Endothelial cell of umbilical vein (primary cell): ENCODE measurements around the gene ANXA9. TPM values are rescaled to one million over a fixed set of nuclear protein-coding genes. Genes with fewer than 3 reads are reported as not detected.

ENCODE experiments used
- BruUV-seq: library from RNA; stranded (reverse); fragments of 400-500 nt; replicated peaks from 2 replicates; lab custom pipeline; 2021; lab: Mats Ljungman, UMichigan
- CTCF ChIA-PET: fragments of 300-600, 350-600 bp; sonication (Branson Sonifier 250); formaldehyde crosslinking; loops from one replicate; lab custom pipeline; 2021; ENCODE audit warnings: antibody characterized with exemption, inconsistent platforms; lab: Charles Lee
- POLR2A ChIA-PET: fragments of 300-600, 350-600 bp; sonication (Branson Sonifier 250); formaldehyde crosslinking; loops from one replicate; lab custom pipeline; 2021; ENCODE audit warnings: antibody characterized with exemption, inconsistent platforms; lab: Charles Lee
- DNase-seq: peaks from one replicate; pipeline ENCODE4 v3.0.0-alpha.2; 2011; ENCODE audit warnings: low read depth, low spot score
- FAIRE-seq: peaks from 2 replicates; lab custom pipeline; 2011; peaks lifted over from hg19 to GRCh38; lab: Jason Lieb, UNC
- H2AFZ ChIP-seq: 2 replicates; pipeline ENCODE4 v1.6.0; 2012; ENCODE audit warnings: low read depth, low read length, control low read depth, inconsistent platforms
- H3K27ac ChIP-seq: 2 replicates; pipeline ENCODE4 v1.5.1; 2011; ENCODE audit warnings: low read depth, mild to moderate bottlenecking, control low read depth, low read length, moderate library complexity; ENCODE audit not compliant: insufficient read depth
- H3K27me3 ChIP-seq, 2 experiments: 2 replicates each; pipeline versions ENCODE4 v1.6.0 to v1.6.1; 2011; ENCODE audit warnings: low read length in 2 of 2, mixed read lengths in 1 of 2; ENCODE audit not compliant: control insufficient read depth in 2 of 2, insufficient read depth in 2 of 2
- H3K36me3 ChIP-seq, 2 experiments: 2 replicates in 1 of 2; 3 replicates in 1 of 2; pipeline ENCODE4 v1.5.1; 2011; ENCODE audit warnings: low read length in 2 of 2, mild to moderate bottlenecking in 1 of 2, moderate library complexity in 1 of 2; ENCODE audit not compliant: control insufficient read depth in 2 of 2, insufficient read depth in 2 of 2; ENCODE audit errors: extremely low read depth in 1 of 2
- H3K4me1 ChIP-seq: 3 replicates; pipeline ENCODE4 v1.5.1; 2011; ENCODE audit warnings: mild to moderate bottlenecking, low read length; ENCODE audit not compliant: control insufficient read depth, insufficient read depth; ENCODE audit errors: extremely low read depth
- H3K4me2 ChIP-seq: 2 replicates; pipeline ENCODE4 v1.6.1; 2011; ENCODE audit warnings: low read length, control low read depth, mixed read lengths; ENCODE audit not compliant: insufficient read depth
- H3K4me3 ChIP-seq, 3 experiments: fragments of 200-600 bp in 1 of 3; sonication (generic), shearing (Covaris generic) in 1 of 3; replicated peaks in 1 of 3; 2 replicates each; pipeline ENCODE4 v1.5.1; 2011 to 2016; ENCODE audit warnings: control low read depth in 3 of 3, low read length in 3 of 3, mild to moderate bottlenecking in 2 of 3, inconsistent platforms in 1 of 3, low read depth in 1 of 3, moderate library complexity in 1 of 3; ENCODE audit not compliant: insufficient read depth in 1 of 3
- H3K79me2 ChIP-seq: 2 replicates; pipeline ENCODE4 v1.6.0; 2012; ENCODE audit warnings: low read length, inconsistent platforms; ENCODE audit not compliant: control insufficient read depth, insufficient read depth
- H3K9ac ChIP-seq: replicated peaks from 2 replicates; pipeline ENCODE3; 2011; ENCODE audit warnings: low read length, control low read depth; ENCODE audit not compliant: insufficient read depth; ENCODE audit errors: extremely low read depth
- H3K9me1 ChIP-seq: replicated peaks from 3 replicates; pipeline ENCODE4 v1.6.0; 2011; ENCODE audit warnings: mild to moderate bottlenecking, low read length; ENCODE audit not compliant: control insufficient read depth, insufficient read depth; ENCODE audit errors: extremely low read depth
- H3K9me3 ChIP-seq: replicated peaks from 2 replicates; pipeline ENCODE4 v1.5.1; 2012; ENCODE audit warnings: low read length, inconsistent platforms; ENCODE audit not compliant: control insufficient read depth, insufficient read depth
- H4K20me1 ChIP-seq: replicated peaks from 2 replicates; pipeline ENCODE3; 2011; ENCODE audit warnings: mild to moderate bottlenecking, low read length; ENCODE audit not compliant: control insufficient read depth, insufficient read depth; ENCODE audit errors: extremely low read depth
- EZH2 ChIP-seq: IDR thresholded peaks from 2 replicates; pipeline ENCODE4 v1.6.1; 2012; ENCODE audit warnings: borderline replicate concordance, low read depth, mild to moderate bottlenecking, moderate library complexity, low read length, inconsistent platforms; ENCODE audit not compliant: severe bottlenecking
- FOS ChIP-seq: IDR thresholded peaks from 2 replicates; pipeline ENCODE4 v1.6.1; 2011; ENCODE audit warnings: mild to moderate bottlenecking, low read length, moderate library complexity, borderline replicate concordance; ENCODE audit not compliant: insufficient read depth
- GATA2 ChIP-seq: IDR thresholded peaks from 2 replicates; pipeline ENCODE4 v1.7.0; 2011; ENCODE audit warnings: low read depth, mild to moderate bottlenecking, moderate library complexity, mixed read lengths, low read length; ENCODE audit not compliant: insufficient read length, insufficient read depth
- JUN ChIP-seq: IDR thresholded peaks from 2 replicates; pipeline ENCODE4 v1.6.1; 2011; ENCODE audit warnings: borderline replicate concordance, low read depth; ENCODE audit not compliant: insufficient read length, insufficient read depth
- MYC ChIP-seq: IDR thresholded peaks from one replicate; pipeline ENCODE4 v1.6.1; 2011; ENCODE audit warnings: mild to moderate bottlenecking, low read depth, low read length
- POLR2A ChIP-seq: IDR thresholded peaks from 2 replicates; pipeline ENCODE4 v1.6.1; 2012; ENCODE audit warnings: low read depth, mild to moderate bottlenecking, control low read depth, low read length
- POLR2AphosphoS5 ChIP-seq: IDR thresholded peaks from 2 replicates; pipeline ENCODE4 v1.6.1; 2012; ENCODE audit warnings: low read depth, mild to moderate bottlenecking, control low read depth, low read length, moderate library complexity; ENCODE audit not compliant: insufficient read depth
- dilution Hi-C: fragments of 300-500 bp; cut with MboI; formaldehyde crosslinking; loops from one replicate; pipeline ENCODE4 v1.15.0; 2019; ENCODE audit warnings: low sequenced_read_pairs; ENCODE audit not compliant: extremely low pct_ligation_motif_present
- intact Hi-C: fragments of 100-400 bp; cut with micrococcal nuclease; formaldehyde crosslinking; loops from one replicate; pipeline ENCODE4 v1.10.0; 2022
- polyA plus RNA-seq, 4 experiments: library from polyadenylated mRNA; depleted of rRNA in 3 of 4; stranded (reverse) in 3 of 4; unstranded in 1 of 4; fragments of >200 nt; gene quantifications; 2 replicates each; pipeline versions ENCODE4 v1.2.1 to v1.2.3, GENCODE V29; 2011 to 2012; ENCODE audit warnings: missing spikeins in 1 of 4
- total RNA-seq: library from RNA; stranded (reverse); gene quantifications from 2 replicates; pipeline ENCODE4 v1.2.3, GENCODE V29; 2021
- TF ChIP-seq, protein P1 (sequence below), 2 donors: IDR thresholded peaks; 1 replicate in 1 of 2; 2 replicates in 1 of 2; pipeline ENCODE4 v1.5.1; 2011; ENCODE audit warnings: low read length in 2 of 2, mild to moderate bottlenecking in 2 of 2, moderate library complexity in 2 of 2, control low read depth in 1 of 2, inconsistent platforms in 1 of 2, low read depth in 1 of 2; ENCODE audit not compliant: insufficient read depth in 1 of 2; ENCODE audit errors: extremely low read depth in 1 of 2
- TF ChIP-seq, protein P2 (sequence below): IDR thresholded peaks from 2 replicates; pipeline ENCODE4 v1.6.1; 2011; ENCODE audit not compliant: insufficient read depth, insufficient read length

The ANXA9 gene
- total and polyA plus RNA-seq, 2 donors (not counting 3 experiments of a cell fraction or from before 2014, with no cell fraction given): not detected

DNA sequence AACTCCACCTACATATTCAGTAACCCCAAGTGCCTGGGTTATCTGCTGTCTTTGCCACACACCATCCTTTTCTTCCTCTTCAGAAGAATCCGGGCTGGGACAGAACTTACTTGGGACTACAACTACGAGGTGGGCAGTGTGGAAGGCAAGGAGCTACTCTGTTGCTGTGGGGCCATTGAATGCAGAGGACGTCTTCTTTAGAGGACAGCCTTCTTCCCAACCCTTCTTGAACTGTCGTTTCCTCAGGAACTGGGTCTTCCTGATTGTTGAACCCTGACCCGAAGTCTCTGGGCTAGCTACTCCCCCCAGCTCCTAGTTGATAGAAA, 18.0 kb upstream of the ANXA9 start:
- TF ChIP-seq MYC: no peak
- TF ChIP-seq POLR2AphosphoS5: no peak
- TF ChIP-seq POLR2A: no peak
- TF ChIP-seq EZH2: no peak
- dilution Hi-C loops: no loop called here
- H3K4me1 ChIP-seq: peaks cover 3% of the 10 kb centered on the region
- H3K27ac ChIP-seq: no peak overlapping the region
- H4K20me1 ChIP-seq: no peaks in the 10 kb centered on the region
- H3K27me3 ChIP-seq: no peaks in the 10 kb centered on the region
- BruUV-seq: TSS peak; percentile 52
- H3K36me3 ChIP-seq: peaks cover 27 to 46% of the 10 kb centered on the region in 2 experiments
- H3K79me2 ChIP-seq: peaks cover 10% of the 10 kb centered on the region
- H3K4me3 ChIP-seq: no peak overlapping the region
- no peaks in the 10 kb centered on the region for H3K9me1 ChIP-seq
- DNase-seq (no peak), FAIRE-seq (peak; percentile 15)
- ChIA-PET CTCF (interaction anchor here (1.7 to 2.5 kb wide), 2 partner anchors 10 to 42 kb away, joined by 6 to 9 read pairs; partner anchors contain the start of genes CERS2 and MINDY1), POLR2A (no interaction called here)
- H2AFZ ChIP-seq: no peak overlapping the region
- no peak overlapping the region for H3K4me2 ChIP-seq
- H3K9ac ChIP-seq: no peak overlapping the region
- no peaks in the 10 kb centered on the region for H3K9me3 ChIP-seq
- intact Hi-C loops: loop anchor here (2.0 kb wide), 1 partner anchor 13 kb away; no protein-coding TSS in a partner anchor

GRCh38 chr1:150965605-150966004, 16.5 kb upstream of the ANXA9 start:
- ChIA-PET CTCF (interaction anchor here (0.5 to 2.7 kb wide), 6 partner anchors 9 to 41 kb away, joined by 3 to 8 read pairs (median 5); partner anchors contain the start of genes CERS2 and MINDY1), POLR2A (no interaction called here)
- Histone ChIP-seq H3K9ac (no peak overlapping the region), H3K4me3 (no peak overlapping the region), H3K4me2 (no peak overlapping the region), H3K27ac (no peak overlapping the region), H3K36me3 (peaks cover 23 to 40% of the 10 kb centered on the region in 2 experiments), H4K20me1 (no peaks in the 10 kb centered on the region), H3K9me3 (no peaks in the 10 kb centered on the region), H3K27me3 (no peaks in the 10 kb centered on the region), H3K9me1 (no peaks in the 10 kb centered on the region), H3K4me1 (peaks cover 3% of the 10 kb centered on the region), H2AFZ (no peak overlapping the region), H3K79me2 (peaks cover 22% of the 10 kb centered on the region)
- intact Hi-C loops (loop anchor here (2.0 kb wide), 1 partner anchor 15 kb away; no protein-coding TSS in a partner anchor), dilution Hi-C loops (no loop called here)
- FAIRE-seq (no peak), DNase-seq (no peak)
- no TSS peak for BruUV-seq
- TF ChIP-seq JUN (no peak), MYC (no peak), GATA2 (no peak), POLR2AphosphoS5 (no peak), POLR2A (no peak), EZH2 (no peak), FOS (no peak)
- TF ChIP-seq, protein P1, sequence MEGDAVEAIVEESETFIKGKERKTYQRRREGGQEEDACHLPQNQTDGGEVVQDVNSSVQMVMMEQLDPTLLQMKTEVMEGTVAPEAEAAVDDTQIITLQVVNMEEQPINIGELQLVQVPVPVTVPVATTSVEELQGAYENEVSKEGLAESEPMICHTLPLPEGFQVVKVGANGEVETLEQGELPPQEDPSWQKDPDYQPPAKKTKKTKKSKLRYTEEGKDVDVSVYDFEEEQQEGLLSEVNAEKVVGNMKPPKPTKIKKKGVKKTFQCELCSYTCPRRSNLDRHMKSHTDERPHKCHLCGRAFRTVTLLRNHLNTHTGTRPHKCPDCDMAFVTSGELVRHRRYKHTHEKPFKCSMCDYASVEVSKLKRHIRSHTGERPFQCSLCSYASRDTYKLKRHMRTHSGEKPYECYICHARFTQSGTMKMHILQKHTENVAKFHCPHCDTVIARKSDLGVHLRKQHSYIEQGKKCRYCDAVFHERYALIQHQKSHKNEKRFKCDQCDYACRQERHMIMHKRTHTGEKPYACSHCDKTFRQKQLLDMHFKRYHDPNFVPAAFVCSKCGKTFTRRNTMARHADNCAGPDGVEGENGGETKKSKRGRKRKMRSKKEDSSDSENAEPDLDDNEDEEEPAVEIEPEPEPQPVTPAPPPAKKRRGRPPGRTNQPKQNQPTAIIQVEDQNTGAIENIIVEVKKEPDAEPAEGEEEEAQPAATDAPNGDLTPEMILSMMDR (IDR thresholded peaks at IDR 0.05; ENCODE audit: extremely low read depth in 1 of 2, insufficient read depth in 1 of 2, low read depth in 1 of 2, low read length in 2 of 2): no peak
- TF ChIP-seq, protein P2, sequence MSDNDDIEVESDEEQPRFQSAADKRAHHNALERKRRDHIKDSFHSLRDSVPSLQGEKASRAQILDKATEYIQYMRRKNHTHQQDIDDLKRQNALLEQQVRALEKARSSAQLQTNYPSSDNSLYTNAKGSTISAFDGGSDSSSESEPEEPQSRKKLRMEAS: no peak
